NOMO-1 treated with dmso at 0.1 percent for 144 hours (cell line): ENCODE data around the gene PCGF2.
"Not testable (repeated sequence)": the region's sequence is repeated elsewhere in the genome, so short reads cannot be mapped to it uniquely, and the experiment has no call there.

Source experiments
- DNase-seq: peaks from one replicate; lab custom pipeline; 2025; ENCODE audit not compliant: unreplicated experiment; lab: John Stamatoyannopoulos, UW

PCGF2 gene

GRCh38 chr17:38748149-38748891 is at the start of gene PCGF2:
TSS of gene PCGF2 (minus strand) at chr17:38748336. CDS start at chr17:38740402, 7,934 bp downstream.
- no peak for DNase-seq

GRCh38 chr17:38797828-38798227 is 49.7 kb upstream of the PCGF2 start:
- no peak for DNase-seq

- DNase-seq, result no peak
Measured at GRCh38 chr17:38797158-38797490, 49.0 kb upstream of the PCGF2 start.

- no peak for DNase-seq
Measured at GRCh38 chr17:38796451-38797157, 48.5 kb upstream of the PCGF2 start.

- DNase-seq, result no peak
Measured at GRCh38 chr17:38794221-38794620, 46.1 kb upstream of the PCGF2 start.

- no peak for DNase-seq
Measured at GRCh38 chr17:38791162-38791561, 43.0 kb upstream of the PCGF2 start.

GRCh38 chr17:38790148-38790707 is 42.1 kb upstream of the PCGF2 start:
- DNase-seq, result not testable (repeated sequence)

GRCh38 chr17:38789185-38789584 is 41.0 kb upstream of the PCGF2 start:
- DNase-seq, result no peak

- DNase-seq, result not testable (repeated sequence)
Measured at GRCh38 chr17:38787999-38788398, 39.9 kb upstream of the PCGF2 start.

- DNase-seq, result no peak
Measured at GRCh38 chr17:38786372-38786771, 38.2 kb upstream of the PCGF2 start.

- no peak for DNase-seq
Measured at GRCh38 chr17:38783227-38783626, 35.1 kb upstream of the PCGF2 start.

- DNase-seq, result no peak
Measured at GRCh38 chr17:38779965-38780752, 32.0 kb upstream of the PCGF2 start.

GRCh38 chr17:38777641-38778250 is 29.6 kb upstream of the PCGF2 start:
- no peak for DNase-seq

- DNase-seq, result no peak
Measured at GRCh38 chr17:38773258-38773657, 25.1 kb upstream of the PCGF2 start.

- DNase-seq, result no peak
Measured at GRCh38 chr17:38768417-38768816, 20.3 kb upstream of the PCGF2 start.

- no peak for DNase-seq
Measured at GRCh38 chr17:38766341-38766740, 18.2 kb upstream of the PCGF2 start.

- no peak for DNase-seq
Measured at GRCh38 chr17:38762231-38762630, 14.1 kb upstream of the PCGF2 start.

GRCh38 chr17:38761612-38762011 is 13.5 kb upstream of the PCGF2 start:
- DNase-seq, result no peak

GRCh38 chr17:38753071-38753506 is 5.0 kb upstream of the PCGF2 start:
- no peak for DNase-seq

GRCh38 chr17:38752308-38753070 is 4.4 kb upstream of the PCGF2 start, which contains the start of gene PSMB3:
TSS of gene PSMB3 (plus strand) at chr17:38752741. CDS start at chr17:38752827, 86 bp downstream.
- DNase-seq, result peak; percentile 100
